ENCODE measurements around the gene HCK.

HCK gene

GRCh38 chr20:32078322-32078721 is 26.3 kb downstream of the HCK start:
- TF ChIP-seq, protein P1, sequence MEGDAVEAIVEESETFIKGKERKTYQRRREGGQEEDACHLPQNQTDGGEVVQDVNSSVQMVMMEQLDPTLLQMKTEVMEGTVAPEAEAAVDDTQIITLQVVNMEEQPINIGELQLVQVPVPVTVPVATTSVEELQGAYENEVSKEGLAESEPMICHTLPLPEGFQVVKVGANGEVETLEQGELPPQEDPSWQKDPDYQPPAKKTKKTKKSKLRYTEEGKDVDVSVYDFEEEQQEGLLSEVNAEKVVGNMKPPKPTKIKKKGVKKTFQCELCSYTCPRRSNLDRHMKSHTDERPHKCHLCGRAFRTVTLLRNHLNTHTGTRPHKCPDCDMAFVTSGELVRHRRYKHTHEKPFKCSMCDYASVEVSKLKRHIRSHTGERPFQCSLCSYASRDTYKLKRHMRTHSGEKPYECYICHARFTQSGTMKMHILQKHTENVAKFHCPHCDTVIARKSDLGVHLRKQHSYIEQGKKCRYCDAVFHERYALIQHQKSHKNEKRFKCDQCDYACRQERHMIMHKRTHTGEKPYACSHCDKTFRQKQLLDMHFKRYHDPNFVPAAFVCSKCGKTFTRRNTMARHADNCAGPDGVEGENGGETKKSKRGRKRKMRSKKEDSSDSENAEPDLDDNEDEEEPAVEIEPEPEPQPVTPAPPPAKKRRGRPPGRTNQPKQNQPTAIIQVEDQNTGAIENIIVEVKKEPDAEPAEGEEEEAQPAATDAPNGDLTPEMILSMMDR (IDR thresholded peaks at IDR 0.05; ENCODE audit: control insufficient read depth, extremely low read depth, insufficient read depth): no peak
- DNase-seq (ENCODE audit: low read depth): no peak
- no peak overlapping the region for H3K4me3 ChIP-seq (ENCODE audit: low read depth, low read length)

DNA sequence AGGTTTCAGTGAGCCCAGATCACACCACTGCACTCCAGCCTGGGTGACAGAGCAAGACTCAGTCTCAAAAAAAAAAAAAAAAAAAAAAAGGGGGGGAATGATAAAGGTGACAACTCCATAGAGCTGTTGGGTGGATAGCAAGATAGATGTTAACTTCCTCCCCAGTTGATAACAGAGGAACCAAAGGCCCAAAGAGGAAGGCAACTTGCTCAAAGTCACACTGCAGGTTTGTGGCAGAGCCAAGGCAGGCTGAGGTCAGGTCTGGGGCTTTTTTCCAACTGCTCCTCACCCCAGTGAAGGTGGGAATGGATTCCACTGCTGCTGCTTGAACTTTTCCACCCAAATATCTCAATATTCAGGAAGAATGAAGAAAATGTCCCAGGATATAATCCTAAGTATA is 26.7 kb downstream of the HCK start:
- TF ChIP-seq, protein P1 (IDR thresholded peaks at IDR 0.05; ENCODE audit: control insufficient read depth, extremely low read depth, insufficient read depth): no peak
- DNase-seq (ENCODE audit: low read depth): no peak
- H3K4me3 ChIP-seq (ENCODE audit: low read depth, low read length): no peak overlapping the region

GRCh38 chr20:32079655-32080109 is 27.6 kb downstream of the HCK start:
- TF ChIP-seq, protein P1 (IDR thresholded peaks at IDR 0.05; ENCODE audit: control insufficient read depth, extremely low read depth, insufficient read depth): no peak
- H3K4me3 ChIP-seq (ENCODE audit: low read depth, low read length): no peak overlapping the region
- no peak for DNase-seq (ENCODE audit: low read depth)

- no peak overlapping the region for H3K4me3 ChIP-seq (ENCODE audit: low read depth, low read length)
- TF ChIP-seq, protein P1 (IDR thresholded peaks at IDR 0.05; ENCODE audit: control insufficient read depth, extremely low read depth, insufficient read depth): no peak
- no peak for DNase-seq (ENCODE audit: low read depth)
These were observed 28.7 kb downstream of the HCK start for GRCh38 chr20:32080783-32081182.

DNA sequence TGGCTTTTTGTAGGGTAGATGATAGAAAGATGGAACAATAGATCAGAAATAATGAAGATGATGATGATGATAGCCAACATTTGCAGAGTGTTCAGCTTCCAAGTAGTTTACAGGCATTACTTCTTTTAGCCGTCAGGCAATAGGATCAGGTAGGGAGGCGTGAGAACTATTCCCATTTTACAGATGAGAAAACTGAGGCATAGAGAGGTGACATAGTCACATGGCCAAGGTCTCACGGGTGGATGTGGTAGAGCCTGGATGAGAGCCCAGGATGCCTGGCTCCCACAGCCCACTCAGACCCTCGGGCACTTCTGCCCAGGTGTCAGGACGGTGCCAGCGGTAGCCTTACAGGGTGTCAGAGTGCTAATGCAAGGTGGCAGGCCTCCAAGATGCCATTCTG is 31.4 kb downstream of the HCK start:
- TF ChIP-seq, protein P1 (IDR thresholded peaks at IDR 0.05; ENCODE audit: control insufficient read depth, extremely low read depth, insufficient read depth): no peak
- DNase-seq (ENCODE audit: low read depth): no peak
- H3K4me3 ChIP-seq (ENCODE audit: low read depth, low read length): no peak overlapping the region

DNA sequence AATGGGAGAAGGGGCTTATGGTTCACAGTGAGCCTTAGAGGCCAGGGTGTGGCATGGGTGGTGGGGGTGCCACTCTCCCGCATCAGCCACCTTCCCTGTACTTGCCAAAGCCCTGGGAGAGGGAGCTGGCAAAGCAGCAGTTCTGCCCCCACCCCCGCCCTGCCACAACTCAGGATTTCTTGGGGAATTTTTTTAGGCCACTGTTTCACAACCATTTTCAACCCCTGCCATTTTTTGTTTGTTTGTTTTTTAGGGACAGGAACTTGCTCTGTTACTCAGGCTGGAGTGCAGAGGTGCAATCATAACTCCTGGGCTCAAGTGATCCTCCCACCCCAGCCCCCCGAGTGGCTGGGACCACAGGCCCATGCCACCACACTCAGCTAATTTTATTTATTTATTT is 35.0 kb downstream of the HCK start:
- TF ChIP-seq, protein P1 (IDR thresholded peaks at IDR 0.05; ENCODE audit: control insufficient read depth, extremely low read depth, insufficient read depth): no peak
- DNase-seq (ENCODE audit: low read depth): no peak
- H3K4me3 ChIP-seq (ENCODE audit: low read depth, low read length): no peak overlapping the region

DNA sequence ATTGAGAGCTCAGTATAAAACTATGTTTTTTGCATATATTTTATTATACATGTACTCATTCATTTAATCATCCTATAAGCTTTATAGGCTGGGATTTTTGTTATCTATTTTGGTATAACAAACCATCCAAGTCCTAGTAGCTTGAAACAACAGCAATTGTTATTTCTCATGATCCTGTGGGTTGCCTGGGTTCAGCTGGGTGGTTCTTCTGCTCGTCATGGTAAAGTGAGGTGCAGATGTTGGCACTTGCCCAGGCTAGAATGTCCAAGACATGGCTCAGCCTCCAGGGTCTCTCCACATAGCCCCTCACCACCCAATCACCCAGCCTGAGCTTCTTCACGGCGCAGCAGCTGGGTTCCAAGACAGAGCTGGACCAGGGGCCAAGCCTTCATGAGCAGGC is 36.7 kb downstream of the HCK start:
- DNase-seq (ENCODE audit: low read depth): no peak
- H3K4me3 ChIP-seq (ENCODE audit: low read depth, low read length): no peak overlapping the region
- TF ChIP-seq, protein P1 (IDR thresholded peaks at IDR 0.05; ENCODE audit: control insufficient read depth, extremely low read depth, insufficient read depth): no peak
